Hippocampal formation (tissue), 2 donors: ENCODE data around the gene LAMA3.

Experiments
- DNase-seq, 2 donors: peaks; one replicate each; lab custom pipeline; 2025; lab: John Stamatoyannopoulos, UW

LAMA3 gene

DNA sequence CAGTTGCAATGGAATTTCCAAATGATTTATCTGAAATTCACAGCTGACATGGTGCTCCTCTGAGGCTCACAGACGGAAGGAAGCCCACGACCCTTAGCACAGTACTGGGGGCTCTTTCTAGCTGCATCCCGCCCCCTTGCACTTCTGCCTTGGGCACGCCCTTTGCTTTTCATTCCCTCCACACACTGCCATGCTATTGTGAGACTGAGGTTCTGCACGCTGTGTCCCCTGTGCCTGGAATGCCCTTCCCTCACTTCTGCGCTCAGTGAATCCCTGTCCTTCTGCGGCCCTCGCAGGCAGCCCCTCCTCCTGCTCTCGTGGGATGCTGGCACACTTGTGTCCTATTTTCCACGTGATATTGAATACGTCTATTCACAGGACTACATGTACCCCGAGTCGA lies 189.9 kb downstream of the LAMA3 start:
- DNase-seq = no peak

DNA sequence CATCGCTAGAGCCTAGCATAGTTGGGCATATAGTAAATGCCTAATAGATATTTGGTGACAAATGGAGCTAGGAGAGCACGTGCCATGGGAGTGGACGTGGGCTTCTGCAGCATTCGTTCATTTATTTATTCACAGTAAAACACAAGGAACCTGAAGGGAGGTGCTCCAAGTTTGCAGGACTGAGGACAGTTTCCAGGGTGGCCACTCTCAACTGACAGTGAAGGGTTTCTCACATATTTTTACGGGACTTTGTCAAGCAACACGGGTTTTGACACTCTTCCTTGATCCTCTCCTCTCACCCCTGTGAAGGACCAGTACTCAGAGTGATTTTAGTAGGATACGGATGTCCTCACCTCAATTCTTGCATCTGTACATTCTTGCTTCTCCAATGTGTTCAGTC lies 190.3 kb downstream of the LAMA3 start:
- DNase-seq = no peak

DNA sequence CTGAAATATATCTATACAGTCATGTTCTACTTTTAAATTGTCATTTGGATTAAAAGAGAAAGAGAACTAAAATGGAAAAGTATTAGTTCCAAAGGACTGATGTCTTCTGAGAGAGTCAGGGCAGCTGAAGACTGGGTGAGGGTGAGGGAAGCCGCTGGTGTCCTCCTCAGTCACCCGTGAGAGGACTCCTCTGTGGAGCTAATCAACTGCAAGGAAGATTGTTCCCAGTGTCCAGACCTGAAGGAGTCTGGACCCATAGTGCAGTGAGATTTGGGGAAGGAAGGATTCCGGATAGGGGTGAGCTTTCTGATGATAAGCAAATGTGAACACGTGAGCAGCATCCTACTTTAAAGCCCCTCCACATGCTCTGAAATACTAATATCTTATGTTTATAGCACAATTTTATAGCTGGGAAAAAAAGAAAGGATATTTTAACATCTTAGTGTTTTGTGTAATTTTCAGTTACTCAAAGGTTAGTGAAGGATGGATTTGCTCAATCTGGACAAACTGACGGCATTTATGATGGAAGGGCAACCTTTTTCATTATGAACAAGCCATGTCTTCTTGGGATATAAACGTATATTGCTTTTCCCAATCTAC lies 190.8 kb downstream of the LAMA3 start:
- no peak for DNase-seq

DNA sequence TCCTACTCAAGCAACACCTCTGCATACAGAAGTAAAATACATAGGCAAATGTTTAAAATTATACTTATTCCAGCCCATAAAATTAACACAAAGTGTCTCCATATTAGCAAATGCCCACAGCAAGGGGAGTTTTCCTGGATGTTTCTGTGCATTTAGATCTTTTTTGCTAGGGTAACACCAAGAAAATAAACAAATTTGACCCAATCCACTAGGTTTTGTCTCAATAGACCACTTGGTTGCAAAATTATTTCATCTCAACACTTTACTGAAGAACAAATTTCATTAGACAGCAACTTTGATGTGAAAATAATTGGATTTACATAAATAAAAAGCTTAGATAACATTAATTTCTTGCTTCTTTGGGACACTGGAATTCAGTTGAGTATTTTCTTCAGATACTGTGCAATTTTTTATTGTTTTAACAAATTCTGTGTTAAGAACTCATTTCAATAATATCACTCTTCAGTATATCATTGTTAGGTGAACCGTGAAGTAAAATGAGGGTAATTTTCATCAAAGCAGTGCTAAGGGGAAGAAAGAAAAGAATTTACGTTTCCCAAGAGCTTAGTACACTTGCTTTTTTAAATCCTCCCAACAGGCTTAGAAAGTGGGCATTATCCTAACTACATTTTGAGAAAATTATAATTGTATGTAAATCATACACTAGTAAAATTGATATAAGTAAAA lies 191.8 kb downstream of the LAMA3 start:
- no peak for DNase-seq

DNA sequence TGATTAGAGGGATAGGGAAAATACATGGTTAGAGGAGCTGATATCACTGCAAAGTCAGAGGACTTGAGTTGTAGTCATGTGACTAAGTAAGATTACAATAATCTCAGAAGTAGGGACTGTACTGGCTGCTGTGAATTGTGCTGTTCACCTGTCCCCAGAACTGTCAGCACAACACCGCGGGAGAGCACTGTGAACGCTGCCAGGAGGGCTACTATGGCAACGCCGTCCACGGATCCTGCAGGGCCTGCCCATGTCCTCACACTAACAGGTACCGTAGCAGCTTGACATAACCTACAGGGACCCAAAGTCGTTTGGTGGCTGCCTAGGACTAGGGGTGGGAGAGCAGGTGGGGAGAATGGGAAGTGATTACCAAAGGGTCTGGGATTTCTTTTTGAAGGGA lies 192.5 kb downstream of the LAMA3 start:
- no peak for DNase-seq

DNA sequence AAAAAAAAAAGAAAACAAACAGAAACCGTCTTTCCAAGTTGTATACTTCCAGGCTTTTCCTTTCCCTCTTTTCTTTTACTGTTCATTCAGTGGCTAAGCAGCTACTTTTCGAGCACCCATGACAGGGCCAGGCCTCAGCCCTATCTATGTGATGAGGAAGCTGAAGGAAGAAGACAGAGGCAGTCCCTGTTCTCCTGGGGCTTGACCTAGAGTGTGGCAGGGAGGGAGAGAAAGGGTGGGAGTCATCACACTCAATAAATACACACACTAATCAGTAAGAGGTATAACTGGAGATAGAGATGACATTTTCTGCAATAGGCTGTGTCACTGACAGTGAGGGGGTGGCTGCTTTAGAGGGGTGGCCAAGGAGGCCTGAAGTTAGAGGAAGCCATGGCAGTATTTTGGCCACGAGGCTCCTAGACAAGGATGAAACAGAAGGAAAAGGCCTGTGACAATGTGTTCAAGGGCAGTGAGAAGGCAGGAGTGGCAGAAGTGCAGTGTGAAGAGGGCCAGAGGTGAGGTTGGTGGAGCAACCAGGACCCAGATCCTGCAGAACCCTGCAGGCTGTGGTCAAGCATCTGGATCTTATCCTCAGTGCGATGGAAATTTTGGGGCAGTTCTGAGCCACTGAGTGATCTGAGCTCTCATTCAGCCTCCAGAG lies 193.5 kb downstream of the LAMA3 start:
- DNase-seq = no peak

DNA sequence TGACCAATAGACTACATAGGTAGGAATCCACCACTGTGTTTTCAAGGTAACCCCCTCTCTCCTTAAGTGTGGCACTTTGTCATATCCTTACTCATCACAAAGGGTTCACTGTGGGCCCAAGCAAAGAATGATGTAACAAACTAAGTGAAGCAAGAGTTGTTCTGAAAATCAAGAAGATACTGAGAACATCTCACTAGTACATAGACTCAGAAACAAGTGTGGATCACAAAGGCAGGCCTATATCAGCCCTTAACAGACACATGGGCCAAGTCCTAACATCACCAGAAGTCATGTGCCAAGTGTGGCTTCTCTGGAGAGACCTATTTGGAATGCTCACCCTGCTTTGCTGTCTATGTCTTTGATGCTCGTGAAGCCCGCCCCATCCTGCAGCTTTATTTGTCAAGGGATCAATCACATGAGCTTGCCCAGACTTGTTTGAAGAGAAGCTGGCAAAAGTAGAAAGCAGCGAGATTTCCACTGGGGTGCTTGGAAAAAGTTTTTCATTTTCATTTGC lies 194.1 kb downstream of the LAMA3 start:
- DNase-seq = no peak

DNA sequence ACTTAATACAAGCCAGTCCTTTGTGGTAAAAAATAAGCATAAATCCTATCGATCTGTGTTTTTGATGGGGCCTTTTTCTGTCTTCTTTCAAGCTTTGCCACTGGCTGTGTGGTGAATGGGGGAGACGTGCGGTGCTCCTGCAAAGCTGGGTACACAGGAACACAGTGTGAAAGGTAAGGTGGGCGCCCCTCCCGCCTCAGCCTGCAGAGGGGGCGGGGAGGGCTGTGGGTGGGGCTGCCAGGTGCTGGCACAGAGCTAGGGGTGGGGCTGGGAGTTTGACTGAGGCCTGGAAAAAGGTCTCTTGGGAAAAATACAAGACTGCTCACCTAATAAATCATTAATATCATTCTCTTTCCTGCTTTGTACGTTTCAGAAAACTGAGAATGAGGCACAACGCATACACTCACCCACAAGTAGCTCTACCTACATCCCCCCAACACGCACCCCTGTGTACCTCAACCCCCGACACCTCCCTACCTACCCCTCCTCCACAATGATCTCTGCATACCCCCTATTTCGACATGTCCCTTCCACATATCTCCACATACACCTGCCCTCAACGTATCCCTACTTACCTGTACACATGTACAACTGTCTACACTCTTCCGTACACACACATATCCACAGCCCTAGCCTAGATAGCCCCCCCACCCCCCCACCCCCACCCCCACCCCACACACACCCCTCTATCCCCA lies 195.6 kb downstream of the LAMA3 start:
- no peak for DNase-seq

DNA sequence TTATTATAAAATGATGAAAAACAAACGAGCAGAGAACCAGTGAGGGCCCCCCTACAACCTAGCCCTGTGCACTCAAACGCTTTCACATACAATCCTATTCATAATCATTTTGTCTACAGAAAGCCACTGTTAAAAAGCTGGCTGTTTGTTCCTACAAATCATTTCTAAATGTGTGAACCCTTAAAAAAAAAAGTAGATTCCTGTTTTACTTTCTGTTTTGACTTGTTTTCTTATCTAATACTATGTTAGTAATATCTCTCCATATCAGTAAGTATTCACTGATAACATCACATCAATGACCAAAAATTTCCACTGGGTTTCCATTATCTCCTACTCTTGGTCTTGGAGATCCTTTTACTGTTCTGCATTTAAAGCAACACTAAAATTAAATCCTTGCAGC lies 196.5 kb downstream of the LAMA3 start:
- DNase-seq = no peak

DNA sequence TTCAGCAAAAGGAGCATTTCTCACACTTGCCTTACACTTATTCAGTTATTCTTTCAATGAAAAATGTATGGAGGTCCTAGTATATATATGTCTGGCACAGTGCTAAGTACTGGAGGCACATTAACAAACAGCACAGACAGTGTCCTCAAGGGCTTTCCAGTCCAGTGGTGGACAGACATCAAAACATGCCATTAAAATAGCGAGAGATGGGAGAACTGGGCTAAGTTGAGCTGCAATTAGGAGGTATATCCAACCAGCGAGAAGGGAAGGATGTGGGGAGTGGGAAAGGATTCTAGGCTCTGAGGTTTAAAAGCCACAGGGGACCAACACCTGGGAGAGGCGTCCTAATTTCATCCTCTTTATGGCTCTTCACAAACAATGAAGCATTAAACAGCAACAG lies 197.8 kb downstream of the LAMA3 start:
- no peak for DNase-seq

DNA sequence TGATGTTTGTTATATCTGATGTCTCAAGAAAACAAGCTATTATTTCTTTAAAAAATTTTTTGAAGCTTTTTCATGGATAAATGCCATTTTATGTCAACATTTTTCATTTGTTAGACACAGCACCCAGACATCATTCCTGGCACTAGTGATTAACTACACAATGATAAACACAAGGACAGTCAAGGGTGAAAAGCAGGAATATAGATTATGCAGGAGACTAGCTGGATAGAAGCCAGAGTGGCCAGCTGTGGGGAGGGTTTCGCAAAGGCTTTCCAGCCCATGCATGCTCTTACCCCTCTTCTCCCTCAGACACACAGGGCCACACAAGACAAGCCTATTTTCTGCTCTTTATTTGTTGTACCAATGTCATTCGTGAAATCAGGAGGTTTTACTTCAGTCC lies 198.2 kb downstream of the LAMA3 start:
- DNase-seq = no peak

DNA sequence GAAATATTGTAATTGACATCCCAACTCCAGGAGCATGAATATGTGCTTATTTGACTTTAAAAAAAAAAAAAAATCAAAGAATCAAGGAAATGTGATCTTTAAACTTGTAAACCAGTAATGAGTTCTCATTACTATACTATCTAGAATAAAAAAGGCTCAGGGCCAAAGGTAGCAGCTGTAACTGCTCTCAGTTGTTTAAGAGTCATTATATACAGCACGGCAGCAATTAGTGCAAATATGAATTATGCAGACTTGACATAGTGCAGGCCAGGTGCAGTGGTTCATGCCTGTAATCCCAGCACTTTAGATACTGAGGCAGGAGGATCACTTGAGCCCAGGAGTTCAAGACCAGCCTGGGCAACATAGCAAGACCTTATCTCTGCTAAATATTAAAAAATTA lies 199.6 kb downstream of the LAMA3 start:
- DNase-seq = no peak

DNA sequence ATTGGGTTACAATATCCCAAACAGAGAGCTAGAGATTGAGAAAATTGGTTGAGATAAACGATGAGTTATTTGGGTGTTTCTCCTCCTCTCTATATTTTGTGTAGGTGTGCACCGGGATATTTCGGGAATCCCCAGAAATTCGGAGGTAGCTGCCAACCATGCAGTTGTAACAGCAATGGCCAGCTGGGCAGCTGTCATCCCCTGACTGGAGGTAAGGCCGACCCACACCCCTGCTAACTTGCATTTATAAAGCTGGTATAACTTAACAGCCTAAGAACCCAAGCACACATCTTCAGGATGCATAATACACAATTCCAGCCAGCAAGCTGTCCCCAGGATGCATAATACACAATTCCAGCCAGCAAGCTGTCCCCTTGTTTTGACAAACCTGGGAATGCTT lies 200.7 kb downstream of the LAMA3 start:
- DNase-seq = no peak

DNA sequence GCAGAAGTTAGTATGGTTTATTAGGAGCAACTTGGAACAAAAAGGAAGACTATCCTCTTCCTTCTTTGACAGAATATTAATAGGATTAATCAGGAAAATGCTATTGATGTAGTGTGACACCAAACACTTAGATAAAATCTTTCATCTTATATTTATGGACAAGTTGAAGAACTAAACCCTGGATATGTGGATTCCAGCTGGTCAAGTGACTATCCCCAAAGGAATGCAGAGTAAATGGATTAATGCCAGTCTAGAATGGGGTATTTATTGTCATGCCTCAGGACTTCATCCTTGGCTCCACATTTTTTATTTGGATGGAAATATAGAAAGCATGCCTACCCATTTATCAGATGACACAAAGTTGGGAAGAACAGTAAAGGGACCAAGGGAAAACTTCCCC lies 201.3 kb downstream of the LAMA3 start:
- DNase-seq = no peak

DNA sequence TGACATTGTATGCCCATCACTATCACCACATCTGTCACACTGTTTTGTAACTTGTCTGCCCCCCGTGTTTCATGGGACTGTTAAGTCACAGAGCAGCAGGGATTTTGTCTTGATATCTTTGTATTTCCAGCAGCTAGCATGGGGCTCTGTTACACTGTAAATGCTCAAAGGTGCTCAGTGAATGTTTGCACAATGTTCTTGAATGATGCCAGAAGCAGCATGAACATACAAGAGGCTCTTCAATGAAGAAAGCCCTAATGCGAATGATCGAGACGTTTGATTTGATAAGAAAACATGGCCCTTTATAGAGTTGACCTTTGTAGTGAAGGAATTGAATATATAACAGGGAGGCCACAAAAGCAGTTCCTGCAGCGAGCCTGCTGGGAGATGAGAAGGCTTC lies 204.4 kb downstream of the LAMA3 start:
- no peak for DNase-seq

DNA sequence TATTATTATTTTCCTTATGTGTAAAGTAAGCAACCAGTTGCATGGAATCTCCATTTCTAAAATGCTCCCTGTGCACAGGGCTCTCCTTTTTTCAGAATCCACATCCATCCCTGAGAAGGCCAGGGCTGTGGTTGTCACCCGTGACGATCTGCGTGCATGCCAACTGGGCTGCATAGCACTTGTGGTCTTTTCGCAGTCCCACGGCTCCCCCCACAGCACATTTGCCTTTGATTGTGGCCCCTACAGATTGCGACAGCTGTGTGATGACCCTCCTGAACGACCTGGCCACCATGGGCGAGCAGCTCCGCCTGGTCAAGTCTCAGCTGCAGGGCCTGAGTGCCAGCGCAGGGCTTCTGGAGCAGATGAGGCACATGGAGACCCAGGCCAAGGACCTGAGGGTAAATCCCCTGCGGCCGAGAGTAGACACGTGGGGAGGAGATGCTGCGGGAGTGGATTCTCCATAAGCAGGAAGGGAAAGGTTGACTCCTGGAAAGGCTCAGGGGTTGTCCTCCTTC lies 205.5 kb downstream of the LAMA3 start:
- no peak for DNase-seq

DNA sequence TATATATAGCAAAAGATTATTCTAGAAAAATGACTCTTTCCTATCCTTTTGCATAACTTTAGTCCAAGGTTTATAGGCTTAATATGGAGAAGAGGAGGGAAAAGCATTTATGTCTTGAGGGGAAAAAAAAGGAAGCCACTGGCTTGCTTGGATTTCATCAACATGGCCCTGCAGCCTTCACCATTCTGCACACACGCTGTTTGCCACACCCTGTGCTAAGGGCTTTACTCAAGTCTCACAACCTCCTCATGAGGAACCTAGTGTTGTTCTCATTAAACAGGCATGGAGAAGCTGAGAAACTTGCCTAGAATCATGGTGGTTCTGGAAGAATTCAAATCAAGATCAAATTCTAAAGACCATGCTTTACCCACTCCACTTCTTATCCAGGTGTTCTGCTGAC lies 208.0 kb downstream of the LAMA3 start:
- no peak for DNase-seq

DNA sequence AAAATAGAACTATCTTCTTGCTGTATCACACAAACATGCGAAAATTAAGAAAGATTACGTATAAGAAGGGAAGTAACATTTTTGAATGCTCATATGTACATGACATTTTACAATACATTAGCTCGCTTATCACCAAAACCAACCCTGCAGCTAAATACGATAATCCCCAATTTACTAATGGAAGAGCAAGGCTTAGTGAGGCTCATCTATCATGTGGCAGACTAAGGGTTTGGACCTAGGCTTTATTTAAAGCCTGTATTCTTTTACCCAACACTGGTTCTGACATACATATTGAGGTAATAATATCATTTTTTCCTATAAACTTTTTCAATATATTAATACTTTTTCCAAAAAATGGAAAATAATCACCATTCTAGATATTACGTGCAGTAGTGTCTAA lies 208.5 kb downstream of the LAMA3 start:
- DNase-seq = no peak

DNA sequence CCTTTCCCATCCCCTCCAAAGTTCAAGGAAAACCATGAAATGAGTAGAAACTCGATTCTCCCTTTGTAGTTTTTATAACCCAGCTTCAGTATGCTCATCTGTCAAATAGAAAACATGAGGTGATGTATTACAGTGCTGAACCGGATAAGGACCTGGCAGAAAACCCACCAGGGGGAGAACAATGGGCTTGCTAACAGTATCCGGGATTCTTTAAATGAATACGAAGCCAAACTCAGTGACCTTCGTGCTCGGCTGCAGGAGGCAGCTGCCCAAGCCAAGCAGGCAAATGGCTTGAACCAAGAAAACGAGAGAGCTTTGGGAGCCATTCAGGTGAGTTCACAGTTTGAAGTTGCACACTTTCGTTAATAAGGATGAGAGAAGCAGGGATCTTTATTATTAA lies 211.7 kb downstream of the LAMA3 start:
- no peak for DNase-seq

DNA sequence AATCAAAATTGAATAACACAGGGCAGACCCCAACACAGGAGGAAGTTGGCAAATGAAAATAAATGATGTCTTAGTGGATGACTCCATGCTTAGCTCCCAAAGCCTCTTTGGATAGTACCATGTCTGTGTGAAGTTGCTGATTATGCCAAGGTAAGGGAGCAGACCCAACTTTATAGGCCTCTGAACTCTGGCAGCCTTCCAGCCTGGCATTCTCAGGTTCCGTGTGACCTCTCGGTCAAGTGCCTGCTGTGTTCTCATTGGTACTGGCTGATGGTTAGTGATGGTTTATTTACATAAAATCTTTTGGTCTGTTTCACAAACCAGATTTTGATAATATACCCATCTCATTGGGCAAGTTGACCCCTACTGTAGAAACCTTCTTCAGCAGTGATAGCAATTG lies 213.1 kb downstream of the LAMA3 start:
- no peak for DNase-seq

DNA sequence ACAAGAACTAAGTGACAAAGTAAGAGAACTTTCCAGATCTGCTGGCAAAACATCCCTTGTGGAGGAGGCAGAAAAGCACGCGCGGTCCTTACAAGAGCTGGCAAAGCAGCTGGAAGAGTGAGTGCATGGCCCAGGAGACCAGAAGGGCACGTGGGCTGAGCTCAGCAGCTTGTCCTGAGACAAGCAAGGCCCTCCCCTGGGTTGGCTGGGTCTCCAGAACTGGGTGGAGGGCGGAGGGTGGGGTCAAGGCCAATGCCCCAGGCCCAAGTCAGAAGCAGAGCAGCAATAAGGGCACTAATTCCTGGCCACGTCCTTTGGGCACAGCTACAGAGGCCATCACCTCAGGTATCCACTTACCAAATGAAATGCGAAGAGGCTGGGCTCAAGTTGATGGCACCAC lies 214.7 kb downstream of the LAMA3 start:
- DNase-seq = no peak

DNA sequence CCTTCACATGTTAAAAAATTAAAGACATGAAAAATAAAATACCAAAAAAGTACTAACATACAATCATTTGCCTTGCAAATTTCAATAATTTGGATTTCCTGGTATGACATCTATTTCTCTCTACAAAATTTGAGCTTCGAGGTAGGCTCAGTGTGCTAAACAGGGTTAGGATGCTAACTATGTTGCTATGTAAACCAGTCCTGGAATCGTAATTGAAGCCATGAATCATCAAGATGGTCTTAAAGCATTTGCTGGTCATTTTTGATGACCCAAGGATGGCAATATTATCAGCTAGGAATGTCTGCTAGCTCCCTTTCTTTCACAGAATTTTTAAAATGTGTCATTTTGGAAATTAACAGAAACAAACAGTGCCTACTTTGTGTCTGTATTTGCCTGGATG lies 217.4 kb downstream of the LAMA3 start:
- DNase-seq = no peak

DNA sequence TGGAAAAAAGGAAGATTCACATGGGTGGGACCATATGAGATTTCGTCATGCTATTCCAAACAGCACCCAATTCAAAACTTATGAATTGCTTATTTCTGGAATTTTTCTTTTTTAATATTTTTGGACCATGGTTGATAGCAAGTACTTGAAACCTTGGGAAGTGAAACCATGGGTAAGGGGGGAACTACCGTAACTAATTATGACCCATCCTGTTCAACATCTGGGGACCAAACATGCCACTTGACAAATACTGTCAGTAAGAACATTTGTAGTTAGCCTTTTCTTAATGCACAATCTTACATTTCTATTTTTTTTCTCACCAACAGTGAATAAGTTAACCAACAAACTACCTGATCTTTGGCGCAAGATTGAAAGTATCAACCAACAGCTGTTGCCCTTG lies 219.6 kb downstream of the LAMA3 start:
- DNase-seq = no peak
